Fibroblast of lung (primary cell): ENCODE measurements around the gene TMPRSS13. TPM values are rescaled to one million over a fixed set of nuclear protein-coding genes. Genes with fewer than 3 reads are reported as not detected.

ENCODE experiments used
- DNase-seq, 2 donors: peaks; one replicate each; pipeline versions ENCODE4 v3.0.0 to v3.0.0-alpha.2; 2010; ENCODE audit warnings: low read depth in 2 of 2
- H2AFZ ChIP-seq: 2 replicates; pipeline ENCODE4 v1.5.1; 2012; ENCODE audit warnings: low read length, control low read depth, inconsistent platforms
- H3K27ac ChIP-seq: 2 replicates; pipeline ENCODE4 v1.5.1; 2011; ENCODE audit warnings: low read length, control low read depth; ENCODE audit not compliant: insufficient read depth
- H3K27me3 ChIP-seq: 2 replicates; pipeline ENCODE4 v1.5.1; 2011; ENCODE audit warnings: mild to moderate bottlenecking, low read length; ENCODE audit not compliant: control insufficient read depth, insufficient read depth
- H3K36me3 ChIP-seq: 2 replicates; pipeline ENCODE4 v1.5.1; 2011; ENCODE audit warnings: low read length; ENCODE audit not compliant: control insufficient read depth, insufficient read depth
- H3K4me1 ChIP-seq: 2 replicates; pipeline ENCODE4 v1.5.1; 2011; ENCODE audit warnings: low read length; ENCODE audit not compliant: control insufficient read depth, insufficient read depth; ENCODE audit errors: extremely low read depth
- H3K4me2 ChIP-seq: 2 replicates; pipeline ENCODE4 v1.5.1; 2011; ENCODE audit warnings: low read length, control low read depth; ENCODE audit not compliant: insufficient read depth; ENCODE audit errors: extremely low read depth
- H3K4me3 ChIP-seq, 4 experiments: fragments of 200-600 bp in 1 of 4; sonication (generic) in 1 of 4; replicated peaks in 1 of 4; 2 replicates each; pipeline ENCODE4 v1.5.1; 2011 to 2016; ENCODE audit warnings: low read length in 4 of 4, low read depth in 3 of 4, mild to moderate bottlenecking in 3 of 4, control low read depth in 2 of 4, inconsistent platforms in 1 of 4, mixed read lengths in 1 of 4; ENCODE audit not compliant: insufficient read depth in 1 of 4; ENCODE audit errors: control extremely low read depth in 1 of 4
- H3K79me2 ChIP-seq: 2 replicates; pipeline ENCODE4 v1.5.1; 2012; ENCODE audit warnings: mild to moderate bottlenecking, low read length, inconsistent platforms; ENCODE audit not compliant: control insufficient read depth, insufficient read depth
- H3K9ac ChIP-seq: 2 replicates; pipeline ENCODE4 v1.5.1; 2011; ENCODE audit warnings: mild to moderate bottlenecking, low read length, control low read depth; ENCODE audit not compliant: insufficient read depth
- H3K9me3 ChIP-seq: 2 replicates; pipeline ENCODE4 v1.5.1; 2012; ENCODE audit warnings: low read depth, low read length; ENCODE audit not compliant: control insufficient read depth, insufficient read depth
- H4K20me1 ChIP-seq: 2 replicates; pipeline ENCODE4 v1.5.1; 2011; ENCODE audit warnings: low read length; ENCODE audit not compliant: control insufficient read depth, insufficient read depth; ENCODE audit errors: extremely low read depth
- CTCF ChIP-seq, 2 donors: IDR thresholded peaks in 1 of 2; conservative IDR thresholded peaks in 1 of 2; 1 replicate in 1 of 2; 2 replicates in 1 of 2; pipeline ENCODE4 v1.5.1; 2011 to 2012; ENCODE audit warnings: low read length in 2 of 2, control low read depth in 1 of 2, inconsistent platforms in 1 of 2, low read depth in 1 of 2, mild to moderate bottlenecking in 1 of 2
- EZH2 ChIP-seq: IDR thresholded peaks from 2 replicates; pipeline ENCODE4 v1.5.1; 2012; ENCODE audit warnings: low read length, control low read depth, mild to moderate bottlenecking; ENCODE audit errors: missing control alignments
- polyA plus RNA-seq, 2 donors: library from polyadenylated mRNA; depleted of rRNA in 1 of 2; stranded (reverse) in 1 of 2; unstranded in 1 of 2; fragments of >200 nt; gene quantifications; 2 replicates each; pipeline ENCODE4 v1.2.1, GENCODE V29; 2011 to 2012; ENCODE audit warnings: missing spikeins in 1 of 2
- total RNA-seq: library from RNA; depleted of rRNA; stranded (reverse); fragments of >200 nt; gene quantifications from 2 replicates; pipeline ENCODE4 v1.2.1, GENCODE V29; 2014

The TMPRSS13 gene
- total and polyA plus RNA-seq, 2 donors (not counting 1 experiment from before 2014, with no cell fraction given): not detected

DNA sequence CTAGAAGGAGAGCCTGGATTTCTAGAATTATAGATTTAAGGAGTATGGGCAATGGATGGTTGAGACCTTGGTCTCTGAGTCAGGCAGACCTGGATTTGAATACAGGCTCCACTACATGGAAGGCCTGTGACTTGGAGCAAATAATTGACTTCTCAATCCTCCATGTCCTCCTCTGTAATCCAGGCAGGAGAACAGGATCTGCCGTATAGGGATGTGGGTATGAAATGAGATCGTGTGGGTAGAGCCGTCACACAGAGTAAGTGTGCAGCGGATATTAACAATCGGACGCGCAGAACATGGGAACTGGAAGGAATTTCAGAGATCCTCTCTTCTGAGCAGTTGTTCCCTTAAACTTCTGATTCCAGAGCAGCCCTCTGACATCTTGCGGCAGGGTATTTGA is 11.5 kb upstream of the TMPRSS13 start:
- H3K9me3 ChIP-seq: no peaks in the 10 kb centered on the region
- H4K20me1 ChIP-seq: no peaks in the 10 kb centered on the region
- no peaks in the 10 kb centered on the region for H3K36me3 ChIP-seq
- H3K9ac ChIP-seq: no peak overlapping the region
- no peak for DNase-seq
- H3K79me2 ChIP-seq: no peaks in the 10 kb centered on the region
- no peak overlapping the region for H2AFZ ChIP-seq
- no peak overlapping the region for H3K4me2 ChIP-seq
- no peak for TF ChIP-seq EZH2
- TF ChIP-seq CTCF (conservative IDR thresholded peaks at IDR 0.05 in 1 of 2, IDR thresholded peaks at IDR 0.05 in 1 of 2; ENCODE audit: low read depth in 1 of 2, low read length in 2 of 2): no peak
- no peaks in the 10 kb centered on the region for H3K4me1 ChIP-seq
- H3K27ac ChIP-seq: no peak overlapping the region
- H3K4me3 ChIP-seq: no peak overlapping the region
- no peaks in the 10 kb centered on the region for H3K27me3 ChIP-seq

- Histone ChIP-seq H2AFZ (no peak overlapping the region), H3K9ac (no peak overlapping the region), H3K79me2 (no peaks in the 10 kb centered on the region), H3K27me3 (no peaks in the 10 kb centered on the region), H3K4me2 (no peak overlapping the region), H3K36me3 (no peaks in the 10 kb centered on the region), H3K4me3 (no peak overlapping the region), H3K4me1 (no peaks in the 10 kb centered on the region), H3K27ac (no peak overlapping the region), H3K9me3 (no peaks in the 10 kb centered on the region), H4K20me1 (no peaks in the 10 kb centered on the region)
- DNase-seq: no peak
- no peak for TF ChIP-seq CTCF (conservative IDR thresholded peaks at IDR 0.05 in 1 of 2, IDR thresholded peaks at IDR 0.05 in 1 of 2; ENCODE audit: low read depth in 1 of 2, low read length in 2 of 2)
- no peak for TF ChIP-seq EZH2
Measured at GRCh38 chr11:117936973-117937372, 7.8 kb upstream of the TMPRSS13 start.

GRCh38 chr11:117934526-117935307 is 5.5 kb upstream of the TMPRSS13 start:
- Histone ChIP-seq H3K27ac (no peak overlapping the region), H3K4me1 (no peaks in the 10 kb centered on the region), H3K27me3 (no peaks in the 10 kb centered on the region), H3K79me2 (no peaks in the 10 kb centered on the region), H3K9me3 (no peaks in the 10 kb centered on the region), H3K9ac (no peak overlapping the region), H2AFZ (no peak overlapping the region), H3K36me3 (no peaks in the 10 kb centered on the region), H4K20me1 (no peaks in the 10 kb centered on the region), H3K4me3 (no peak overlapping the region), H3K4me2 (no peak overlapping the region)
- TF ChIP-seq CTCF (conservative IDR thresholded peaks at IDR 0.05 in 1 of 2, IDR thresholded peaks at IDR 0.05 in 1 of 2; ENCODE audit: low read depth in 1 of 2, low read length in 2 of 2) (no peak), EZH2 (no peak)
- no peak for DNase-seq
